Measurements from ENCODE around the gene TMC5.
"Not testable (repeated sequence)": the region's sequence is repeated elsewhere in the genome, so short reads cannot be mapped to it uniquely, and the experiment has no call there.

TMC5 gene

GRCh38 chr16:19410435-19411171 is 7.1 kb upstream of the TMC5 start:
- no peak for TF ChIP-seq CTCF (IDR thresholded peaks at IDR 0.05; ENCODE audit: low read length, missing control alignments)
- no peak for DNase-seq (ENCODE audit: low read depth)
- no peak overlapping the region for H3K4me3 ChIP-seq (replicated peaks; ENCODE audit: low read depth, low read length)

- no peak overlapping the region for H3K4me3 ChIP-seq (replicated peaks; ENCODE audit: low read depth, low read length)
- TF ChIP-seq CTCF (IDR thresholded peaks at IDR 0.05; ENCODE audit: low read length, missing control alignments) = no peak
- no peak for DNase-seq (ENCODE audit: low read depth)
Observed at GRCh38 chr16:19411298-19411697, 6.4 kb upstream of the TMC5 start.

GRCh38 chr16:19412055-19412454 is 5.6 kb upstream of the TMC5 start:
- H3K4me3 ChIP-seq (replicated peaks; ENCODE audit: low read depth, low read length); DNase-seq (ENCODE audit: low read depth): not testable (repeated sequence)

GRCh38 chr16:19415461-19415860 is 2.2 kb upstream of the TMC5 start:
- TF ChIP-seq CTCF (IDR thresholded peaks at IDR 0.05; ENCODE audit: low read length, missing control alignments) = no peak
- DNase-seq (ENCODE audit: low read depth) = no peak

GRCh38 chr16:19415918-19416317 is 1.8 kb upstream of the TMC5 start:
- no peak for TF ChIP-seq CTCF (IDR thresholded peaks at IDR 0.05; ENCODE audit: low read length, missing control alignments)
- no peak overlapping the region for H3K4me3 ChIP-seq (replicated peaks; ENCODE audit: low read depth, low read length)
- no peak for DNase-seq (ENCODE audit: low read depth)

More at GRCh38 chr16:19415461-19415860, 2.2 kb upstream of the TMC5 start:
- H3K4me3 ChIP-seq (replicated peaks; ENCODE audit: low read depth, low read length) = no peak overlapping the region

GRCh38 chr16:19418200-19418599 is 517 bp downstream of the TMC5 start:
- TF ChIP-seq CTCF (IDR thresholded peaks at IDR 0.05; ENCODE audit: low read length, missing control alignments) = no peak
- H3K4me3 ChIP-seq (replicated peaks; ENCODE audit: low read depth, low read length) = no peak overlapping the region
- no peak for DNase-seq (ENCODE audit: low read depth)

- no peak for TF ChIP-seq CTCF (IDR thresholded peaks at IDR 0.05; ENCODE audit: low read length, missing control alignments)
- DNase-seq (ENCODE audit: low read depth) = no peak
- no peak overlapping the region for H3K4me3 ChIP-seq (replicated peaks; ENCODE audit: low read depth, low read length)
Observed at GRCh38 chr16:19419698-19420075, 2.0 kb downstream of the TMC5 start.
